BLaER1 treated with 17β-estradiol and CSF1 and Interleukin-3, amounts not matched to agents 10 nM and 100 nM (cell line): ENCODE measurements around the gene CSMD2.

Source experiments
- H3K27ac ChIP-seq, 11 experiments: shearing (Covaris generic); formaldehyde crosslinking; 2 replicates each; pipeline ENCODE4 v1.8.1; 2022
- H3K27me3 ChIP-seq, 11 experiments: shearing (Covaris generic); formaldehyde crosslinking; 2 replicates each; pipeline ENCODE4 v1.8.1; 2022
- H3K36me3 ChIP-seq, 11 experiments: shearing (Covaris generic); formaldehyde crosslinking; 2 replicates each; pipeline ENCODE4 v1.8.1; 2022
- H3K4me1 ChIP-seq, 10 experiments: shearing (Covaris generic); formaldehyde crosslinking; 2 replicates each; pipeline ENCODE4 v1.8.1; 2022
- H3K4me2 ChIP-seq, 11 experiments: shearing (Covaris generic); formaldehyde crosslinking; 2 replicates each; pipeline ENCODE4 v1.8.1; 2022
- H3K4me3 ChIP-seq, 10 experiments: shearing (Covaris generic); formaldehyde crosslinking; 2 replicates each; pipeline ENCODE4 v1.8.1; 2022
- H3K9ac ChIP-seq, 11 experiments: shearing (Covaris generic); formaldehyde crosslinking; 2 replicates each; pipeline ENCODE4 v1.8.1; 2022
- H3K9me3 ChIP-seq, 11 experiments: shearing (Covaris generic); formaldehyde crosslinking; replicated peaks in 1 of 11; 2 replicates each; pipeline ENCODE4 v1.8.1; 2022
- H4K20me1 ChIP-seq, 11 experiments: shearing (Covaris generic); formaldehyde crosslinking; 2 replicates each; pipeline ENCODE4 v1.8.1; 2022
- Cebpa-rat ChIP-seq, 11 experiments: shearing (Covaris generic); IDR thresholded peaks; 2 replicates each; pipeline ENCODE4 v1.8.1; 2022

CSMD2 gene

DNA sequence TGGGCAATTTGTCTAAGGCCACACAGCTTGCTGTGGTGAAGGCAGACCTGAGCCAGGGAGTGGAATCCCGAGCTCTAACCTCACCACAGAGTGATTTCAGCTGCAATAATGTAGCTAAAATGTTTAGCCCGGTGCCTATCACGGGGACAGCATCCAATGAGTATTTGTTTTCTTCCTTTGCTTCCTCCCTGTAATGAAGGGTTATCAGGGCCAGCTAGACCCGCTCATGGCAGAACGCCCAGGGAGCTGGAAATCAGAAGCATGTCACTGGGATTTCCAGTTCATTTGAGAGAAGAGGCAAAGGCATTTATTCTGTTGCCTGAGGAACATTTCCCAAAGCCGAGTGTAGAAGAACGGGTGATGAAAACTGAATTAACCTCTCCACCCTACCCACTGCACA is 509.5 kb downstream of the CSMD2 start:
- TF ChIP-seq Cebpa-rat (IDR thresholded peaks at IDR 0.05), result no peak

DNA sequence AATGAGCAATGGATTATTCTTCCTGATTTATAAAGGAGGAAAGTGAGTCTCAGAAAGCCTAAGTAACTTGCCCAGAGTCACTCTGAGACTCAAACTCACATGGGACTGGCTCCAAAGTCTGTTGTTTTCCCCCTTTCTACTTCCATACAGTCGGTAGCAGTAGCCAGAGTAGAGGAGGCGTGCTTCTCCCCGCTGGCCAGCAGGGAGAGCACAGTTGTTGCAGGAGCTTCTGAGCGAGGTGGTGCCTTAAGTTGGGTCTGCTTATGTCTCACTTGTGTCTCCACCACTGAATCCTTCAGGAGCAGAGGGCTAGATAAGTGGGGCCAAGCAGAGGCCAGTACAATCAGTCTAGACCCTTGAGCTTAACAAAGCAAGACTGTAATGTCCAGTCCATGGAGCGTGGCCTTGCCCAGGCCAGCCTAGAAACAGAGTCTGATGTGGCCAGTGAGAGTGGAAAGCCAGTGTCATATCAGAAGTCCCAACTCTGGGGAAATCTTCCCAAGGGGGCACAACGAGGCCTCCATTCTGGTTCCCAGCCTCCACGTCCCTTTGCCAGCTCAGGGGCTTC is 510.7 kb downstream of the CSMD2 start:
- Histone ChIP-seq H3K36me3 (no peaks in the 10 kb centered on the region), H3K9ac (no peak overlapping the region), H3K27ac (no peak overlapping the region), H3K4me1 (peaks cover 5 to 19% (median 11%) of the 10 kb centered on the region in 10 experiments; a peak in 18 of 20 replicates), H3K4me3 (no peak overlapping the region), H3K9me3 (no peaks in the 10 kb centered on the region), H3K4me2 (no peak overlapping the region), H3K27me3 (no peaks in the 10 kb centered on the region), H4K20me1 (no peaks in the 10 kb centered on the region)
- TF ChIP-seq Cebpa-rat (IDR thresholded peaks at IDR 0.05), result no peak

More for the DNA sequence above, 509.5 kb downstream of the CSMD2 start:
- Histone ChIP-seq H3K4me2 (peak overlapping the region in 2 of 11 experiments; percentile 60 to 81; a peak in 3 of 22 replicates), H4K20me1 (no peaks in the 10 kb centered on the region), H3K9ac (no peak overlapping the region), H3K36me3 (no peaks in the 10 kb centered on the region), H3K27me3 (no peaks in the 10 kb centered on the region), H3K27ac (no peak overlapping the region), H3K4me1 (peaks cover 5 to 19% (median 11%) of the 10 kb centered on the region in 10 experiments; a peak in 18 of 20 replicates), H3K4me3 (no peak overlapping the region), H3K9me3 (no peaks in the 10 kb centered on the region)

DNA sequence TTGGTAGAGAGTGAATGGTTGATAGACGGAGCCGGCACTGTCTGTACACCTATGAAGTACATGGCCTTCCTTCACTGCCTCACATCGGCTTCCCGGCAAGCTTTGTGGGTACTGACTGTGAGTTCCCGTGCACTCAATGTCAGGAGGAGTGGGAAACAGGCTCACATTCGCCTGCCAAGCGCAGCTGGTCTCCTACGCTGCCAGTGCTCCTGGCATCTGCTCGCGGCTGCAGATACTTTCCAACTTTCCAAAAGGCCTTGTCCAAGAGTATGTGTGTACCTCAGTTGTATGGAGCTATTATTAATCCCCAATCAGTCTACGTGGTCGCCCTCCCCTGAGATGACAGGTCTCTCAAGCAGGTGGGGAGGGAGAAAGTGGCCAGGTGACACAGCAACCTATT is 511.8 kb downstream of the CSMD2 start:
- Histone ChIP-seq H3K27me3 (no peaks in the 10 kb centered on the region), H3K9me3 (peaks cover 0 to 4% (median 0%) of the 10 kb centered on the region in 11 experiments; a peak in 1 of 22 replicates), H4K20me1 (no peaks in the 10 kb centered on the region), H3K36me3 (no peaks in the 10 kb centered on the region), H3K9ac (no peak overlapping the region), H3K4me2 (no peak overlapping the region), H3K4me3 (no peak overlapping the region), H3K4me1 (peaks cover 5 to 19% (median 11%) of the 10 kb centered on the region in 10 experiments; a peak in 18 of 20 replicates), H3K27ac (no peak overlapping the region)
- TF ChIP-seq Cebpa-rat (IDR thresholded peaks at IDR 0.05), result no peak

DNA sequence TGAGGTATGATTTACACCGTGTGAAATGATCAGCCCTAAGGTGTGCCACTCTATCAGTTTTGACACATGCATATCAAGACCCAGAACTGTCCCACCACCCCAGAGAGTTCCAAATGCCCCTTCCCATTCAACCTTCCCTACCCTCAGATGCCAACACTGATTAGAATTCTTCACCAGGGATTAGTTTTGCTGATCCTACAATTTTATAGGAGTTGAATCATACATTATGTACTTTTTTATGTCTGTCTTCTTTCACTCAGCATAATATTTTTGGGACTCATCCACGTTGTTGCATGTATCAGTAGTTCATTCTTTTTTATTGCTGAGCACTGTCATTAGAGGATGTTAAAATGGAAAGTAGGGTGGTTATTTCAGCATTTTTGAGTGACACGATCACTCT is 514.3 kb downstream of the CSMD2 start:
- H3K4me1 ChIP-seq, result peaks cover 0 to 3% (median 0%) of the 10 kb centered on the region in 10 experiments; a peak in 2 of 20 replicates
- H3K9ac ChIP-seq, result no peak overlapping the region
- no peak overlapping the region for H3K27ac ChIP-seq
- H3K9me3 ChIP-seq, result peaks cover 0 to 10% (median 0%) of the 10 kb centered on the region in 11 experiments; a peak in 1 of 22 replicates
- no peaks in the 10 kb centered on the region for H4K20me1 ChIP-seq
- H3K36me3 ChIP-seq, result no peaks in the 10 kb centered on the region
- H3K27me3 ChIP-seq, result no peaks in the 10 kb centered on the region
- no peak overlapping the region for H3K4me3 ChIP-seq
- no peak overlapping the region for H3K4me2 ChIP-seq
- TF ChIP-seq Cebpa-rat (IDR thresholded peaks at IDR 0.05), result no peak

DNA sequence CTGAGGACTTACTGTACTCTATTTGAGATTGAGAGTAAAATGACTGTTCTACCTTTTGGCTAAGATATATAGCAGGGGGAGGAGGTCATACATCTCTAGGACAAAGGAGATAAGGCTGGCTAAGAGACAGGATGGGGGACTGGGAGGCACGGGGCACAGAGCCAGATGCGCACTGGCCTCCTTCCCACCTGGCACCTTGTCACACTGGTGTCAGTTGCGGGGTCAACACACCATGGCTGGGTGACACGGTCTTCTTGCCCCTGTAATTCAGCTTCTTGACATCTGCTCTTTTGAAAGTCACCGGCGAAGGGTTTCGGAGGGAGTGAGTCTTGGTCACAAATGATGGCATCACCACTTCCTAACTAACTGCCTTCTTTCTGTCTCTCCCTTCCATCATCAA is 515.3 kb downstream of the CSMD2 start:
- H3K36me3 ChIP-seq, result no peaks in the 10 kb centered on the region
- H4K20me1 ChIP-seq, result no peaks in the 10 kb centered on the region
- H3K9ac ChIP-seq, result no peak overlapping the region
- H3K4me1 ChIP-seq, result no peaks in the 10 kb centered on the region
- no peak overlapping the region for H3K4me2 ChIP-seq
- H3K9me3 ChIP-seq, result peaks cover 0 to 10% (median 0%) of the 10 kb centered on the region in 11 experiments; a peak in 1 of 22 replicates
- H3K27me3 ChIP-seq, result no peaks in the 10 kb centered on the region
- no peak for TF ChIP-seq Cebpa-rat (IDR thresholded peaks at IDR 0.05)
- H3K27ac ChIP-seq, result no peak overlapping the region
- H3K4me3 ChIP-seq, result no peak overlapping the region

DNA sequence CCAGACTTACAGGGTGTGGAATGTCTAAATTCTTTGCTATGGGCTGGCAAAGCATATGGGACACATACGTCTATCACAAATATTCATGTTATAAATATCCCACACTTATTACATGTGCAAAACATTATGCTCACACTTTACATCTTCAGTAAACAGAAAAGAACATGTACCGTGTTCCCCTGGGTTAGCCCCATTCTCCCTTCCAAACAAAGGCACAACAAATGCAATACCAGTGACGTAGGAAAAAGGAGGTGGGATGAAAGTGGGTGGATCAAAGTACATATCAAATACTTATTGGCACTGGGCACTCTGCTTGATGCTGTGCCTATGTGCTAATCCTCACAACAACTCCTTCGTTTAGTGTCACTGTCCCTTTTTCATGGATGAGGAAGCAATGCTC is 521.8 kb downstream of the CSMD2 start:
- Histone ChIP-seq H3K9ac (no peak overlapping the region), H3K4me1 (peaks cover 0 to 7% (median 0%) of the 10 kb centered on the region in 10 experiments; a peak in 3 of 20 replicates), H3K36me3 (no peaks in the 10 kb centered on the region), H3K27me3 (no peaks in the 10 kb centered on the region), H3K4me2 (no peak overlapping the region), H4K20me1 (no peaks in the 10 kb centered on the region), H3K27ac (no peak overlapping the region), H3K4me3 (no peak overlapping the region), H3K9me3 (peaks cover 0 to 6% (median 0%) of the 10 kb centered on the region in 11 experiments; a peak in 1 of 22 replicates)
- no peak for TF ChIP-seq Cebpa-rat (IDR thresholded peaks at IDR 0.05)

GRCh38 chr1:33641104-33641830 is 523.8 kb downstream of the CSMD2 start:
- Histone ChIP-seq H3K27ac (no peak overlapping the region), H3K4me1 (peaks cover 0 to 7% (median 0%) of the 10 kb centered on the region in 10 experiments; a peak in 3 of 20 replicates)
- TF ChIP-seq Cebpa-rat (IDR thresholded peaks at IDR 0.05), result no peak

DNA sequence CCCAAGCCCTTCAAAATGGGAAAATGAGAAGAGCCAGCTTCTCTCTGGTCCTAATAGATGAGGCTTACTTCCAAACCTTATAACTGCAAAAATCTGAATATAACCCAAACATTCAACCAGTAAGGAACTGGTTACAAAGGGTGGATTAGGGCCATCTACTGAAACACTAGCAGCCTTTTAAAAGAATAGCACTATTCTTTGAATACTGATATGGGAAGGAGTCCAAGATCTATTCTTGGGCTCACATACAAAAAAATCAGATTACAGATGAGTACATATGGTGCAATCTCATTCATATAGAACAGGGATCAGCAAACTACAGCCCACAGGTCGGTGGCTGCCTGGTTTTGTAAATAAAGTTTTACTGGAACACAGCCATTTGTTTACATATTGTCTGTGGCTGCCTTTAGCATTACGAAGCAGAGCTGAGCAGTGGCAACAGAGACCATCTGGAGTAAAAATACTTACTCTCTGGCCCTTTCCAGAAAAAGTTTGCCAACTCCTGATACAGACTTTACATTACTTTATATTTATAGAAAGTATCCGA is 524.8 kb downstream of the CSMD2 start:
- Histone ChIP-seq H3K36me3 (no peaks in the 10 kb centered on the region), H3K27me3 (no peaks in the 10 kb centered on the region), H3K9me3 (no peaks in the 10 kb centered on the region)

More at GRCh38 chr1:33641104-33641830, 523.8 kb downstream of the CSMD2 start:
- Histone ChIP-seq H3K27me3 (no peaks in the 10 kb centered on the region), H3K36me3 (no peaks in the 10 kb centered on the region), H3K9ac (no peak overlapping the region), H4K20me1 (no peaks in the 10 kb centered on the region), H3K4me2 (no peak overlapping the region), H3K9me3 (no peaks in the 10 kb centered on the region), H3K4me3 (no peak overlapping the region)

DNA sequence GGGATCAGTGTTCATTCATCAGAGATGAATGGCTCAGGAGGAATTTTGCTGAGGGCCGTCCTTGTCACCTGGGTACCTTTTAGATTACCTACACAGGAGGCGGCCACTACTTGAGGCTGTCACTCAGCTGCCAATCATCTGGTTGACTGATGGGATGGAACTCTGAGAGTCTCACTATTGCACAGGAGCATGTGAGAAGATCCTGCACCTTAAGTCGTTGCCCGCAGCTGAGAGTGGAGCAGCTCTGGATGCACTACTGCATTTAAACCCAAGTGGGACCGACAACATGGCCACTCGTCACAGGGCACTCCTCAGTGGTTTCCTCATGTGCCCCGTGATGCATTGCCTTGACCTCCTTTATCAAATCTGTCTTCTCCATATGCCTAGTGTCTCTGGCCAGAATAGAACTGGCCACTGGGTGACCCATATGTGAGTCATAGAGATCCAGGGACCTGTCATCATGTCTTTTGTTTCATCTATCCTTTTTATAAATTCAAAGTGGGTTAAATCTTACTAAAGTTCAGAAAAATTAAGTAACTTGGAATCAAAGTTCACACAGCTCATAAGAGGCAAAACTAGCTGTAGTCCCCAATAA is 527.1 kb downstream of the CSMD2 start:
- Histone ChIP-seq H3K4me1 (peaks cover 0 to 7% (median 0%) of the 10 kb centered on the region in 10 experiments; a peak in 3 of 20 replicates), H4K20me1 (no peaks in the 10 kb centered on the region; a peak in 1 of 22 replicates), H3K9ac (no peak overlapping the region), H3K9me3 (no peaks in the 10 kb centered on the region), H3K4me3 (no peak overlapping the region), H3K27me3 (no peaks in the 10 kb centered on the region), H3K27ac (no peak overlapping the region), H3K4me2 (no peak overlapping the region), H3K36me3 (no peaks in the 10 kb centered on the region)
- no peak for TF ChIP-seq Cebpa-rat (IDR thresholded peaks at IDR 0.05)

More for the DNA sequence above, 524.8 kb downstream of the CSMD2 start:
- no peaks in the 10 kb centered on the region for H4K20me1 ChIP-seq
- H3K4me3 ChIP-seq, result no peak overlapping the region
- H3K27ac ChIP-seq, result no peak overlapping the region
- no peak overlapping the region for H3K4me2 ChIP-seq
- TF ChIP-seq Cebpa-rat (IDR thresholded peaks at IDR 0.05), result no peak
- peaks cover 0 to 7% (median 0%) of the 10 kb centered on the region in 10 experiments; a peak in 3 of 20 replicates for H3K4me1 ChIP-seq
- no peak overlapping the region for H3K9ac ChIP-seq
